ENCODE results near the gene POC1A.

Gene POC1A

GRCh38 chr3:52088445-52089367 lies 65.5 kb downstream of the POC1A start:
- no peak overlapping the region for H3K4me3 ChIP-seq (ENCODE audit: low read depth, low read length)

GRCh38 chr3:52087731-52088130 lies 66.5 kb downstream of the POC1A start:
- no peak overlapping the region for H3K4me3 ChIP-seq (ENCODE audit: low read depth, low read length)

- no peak overlapping the region for H3K4me3 ChIP-seq (ENCODE audit: low read depth, low read length)
These were observed 67.1 kb downstream of the POC1A start for GRCh38 chr3:52086976-52087663.

- H3K4me3 ChIP-seq (ENCODE audit: low read depth, low read length), result no peak overlapping the region
These were observed 67.8 kb downstream of the POC1A start for GRCh38 chr3:52086461-52086860.

GRCh38 chr3:52085681-52086282 lies 68.4 kb downstream of the POC1A start:
- no peak overlapping the region for H3K4me3 ChIP-seq (ENCODE audit: low read depth, low read length)

GRCh38 chr3:52084954-52085680 lies 69.1 kb downstream of the POC1A start:
- H3K4me3 ChIP-seq (ENCODE audit: low read depth, low read length), result no peak overlapping the region

GRCh38 chr3:52084216-52084945 lies 69.8 kb downstream of the POC1A start:
- H3K4me3 ChIP-seq (ENCODE audit: low read depth, low read length), result no peak overlapping the region

- no peak overlapping the region for H3K4me3 ChIP-seq (ENCODE audit: low read depth, low read length)
These were observed 70.6 kb downstream of the POC1A start for GRCh38 chr3:52083556-52084087.

GRCh38 chr3:52082951-52083350 lies 71.3 kb downstream of the POC1A start:
- H3K4me3 ChIP-seq (ENCODE audit: low read depth, low read length), result no peak overlapping the region

- no peak overlapping the region for H3K4me3 ChIP-seq (ENCODE audit: low read depth, low read length)
These were observed 73.1 kb downstream of the POC1A start for GRCh38 chr3:52080830-52081719.

- H3K4me3 ChIP-seq (ENCODE audit: low read depth, low read length), result no peak overlapping the region
These were observed 74.3 kb downstream of the POC1A start for GRCh38 chr3:52079958-52080357.

- no peak overlapping the region for H3K4me3 ChIP-seq (ENCODE audit: low read depth, low read length)
These were observed 75.3 kb downstream of the POC1A start for GRCh38 chr3:52078781-52079560.

GRCh38 chr3:52077925-52078324 lies 76.3 kb downstream of the POC1A start:
- H3K4me3 ChIP-seq (ENCODE audit: low read depth, low read length), result no peak overlapping the region

- H3K4me3 ChIP-seq (ENCODE audit: low read depth, low read length), result no peak overlapping the region
These were observed 77.1 kb downstream of the POC1A start for GRCh38 chr3:52076896-52077780.

- no peak overlapping the region for H3K4me3 ChIP-seq (ENCODE audit: low read depth, low read length)
These were observed 80.7 kb downstream of the POC1A start for GRCh38 chr3:52073490-52073889.

GRCh38 chr3:52072471-52072870 lies 81.8 kb downstream of the POC1A start:
- H3K4me3 ChIP-seq (ENCODE audit: low read depth, low read length), result no peak overlapping the region

- no peak overlapping the region for H3K4me3 ChIP-seq (ENCODE audit: low read depth, low read length)
These were observed 82.2 kb downstream of the POC1A start for GRCh38 chr3:52072020-52072419.

Data from iPS-11a (cell line).